ENCODE data around the gene RNASE9. TPM values are rescaled to one million over a fixed set of nuclear protein-coding genes. Genes with fewer than 3 reads are reported as not detected.

Gene RNASE9
- total and polyA plus RNA-seq, 9 of the 15 experiments (the other 6 are each of a cell fraction or from before 2014, with no cell fraction given), result not detected

DNA sequence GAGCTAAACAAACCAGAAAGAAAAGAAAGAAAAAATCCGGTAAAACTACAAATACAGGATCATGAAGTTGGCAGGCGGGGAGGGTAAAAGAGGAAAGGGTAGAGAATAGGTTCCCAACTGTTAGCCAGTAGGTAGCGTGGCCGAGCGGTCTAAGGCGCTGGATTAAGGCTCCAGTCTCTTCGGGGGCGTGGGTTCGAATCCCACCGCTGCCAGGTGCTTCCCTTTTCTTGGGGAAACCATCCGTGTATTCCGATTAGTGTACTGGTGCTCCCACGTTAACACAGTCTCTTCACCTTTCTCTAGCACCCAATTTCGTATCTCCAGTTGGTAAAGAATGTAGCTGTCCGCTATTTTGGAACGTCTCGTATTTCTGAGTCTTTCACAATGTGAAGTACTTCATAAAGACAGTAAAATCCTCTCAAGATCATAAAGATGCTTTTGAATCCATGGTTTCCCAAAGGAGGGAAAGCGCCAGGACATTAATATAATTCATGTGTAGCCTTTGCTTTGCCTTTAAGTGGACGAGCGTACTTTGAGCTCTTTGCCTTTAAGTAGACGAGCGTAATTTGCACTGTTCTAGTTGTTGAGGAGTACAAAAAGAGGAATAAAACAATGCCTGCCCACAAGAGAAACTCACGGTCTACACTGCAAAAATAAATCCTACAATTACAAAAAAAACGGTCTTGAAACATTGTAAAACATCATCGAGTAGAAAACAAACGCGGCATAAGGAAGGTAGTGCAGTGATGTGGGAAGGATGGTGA is 49.3 kb upstream of the RNASE9 start (continued):
- TF ChIP-seq, protein P1, sequence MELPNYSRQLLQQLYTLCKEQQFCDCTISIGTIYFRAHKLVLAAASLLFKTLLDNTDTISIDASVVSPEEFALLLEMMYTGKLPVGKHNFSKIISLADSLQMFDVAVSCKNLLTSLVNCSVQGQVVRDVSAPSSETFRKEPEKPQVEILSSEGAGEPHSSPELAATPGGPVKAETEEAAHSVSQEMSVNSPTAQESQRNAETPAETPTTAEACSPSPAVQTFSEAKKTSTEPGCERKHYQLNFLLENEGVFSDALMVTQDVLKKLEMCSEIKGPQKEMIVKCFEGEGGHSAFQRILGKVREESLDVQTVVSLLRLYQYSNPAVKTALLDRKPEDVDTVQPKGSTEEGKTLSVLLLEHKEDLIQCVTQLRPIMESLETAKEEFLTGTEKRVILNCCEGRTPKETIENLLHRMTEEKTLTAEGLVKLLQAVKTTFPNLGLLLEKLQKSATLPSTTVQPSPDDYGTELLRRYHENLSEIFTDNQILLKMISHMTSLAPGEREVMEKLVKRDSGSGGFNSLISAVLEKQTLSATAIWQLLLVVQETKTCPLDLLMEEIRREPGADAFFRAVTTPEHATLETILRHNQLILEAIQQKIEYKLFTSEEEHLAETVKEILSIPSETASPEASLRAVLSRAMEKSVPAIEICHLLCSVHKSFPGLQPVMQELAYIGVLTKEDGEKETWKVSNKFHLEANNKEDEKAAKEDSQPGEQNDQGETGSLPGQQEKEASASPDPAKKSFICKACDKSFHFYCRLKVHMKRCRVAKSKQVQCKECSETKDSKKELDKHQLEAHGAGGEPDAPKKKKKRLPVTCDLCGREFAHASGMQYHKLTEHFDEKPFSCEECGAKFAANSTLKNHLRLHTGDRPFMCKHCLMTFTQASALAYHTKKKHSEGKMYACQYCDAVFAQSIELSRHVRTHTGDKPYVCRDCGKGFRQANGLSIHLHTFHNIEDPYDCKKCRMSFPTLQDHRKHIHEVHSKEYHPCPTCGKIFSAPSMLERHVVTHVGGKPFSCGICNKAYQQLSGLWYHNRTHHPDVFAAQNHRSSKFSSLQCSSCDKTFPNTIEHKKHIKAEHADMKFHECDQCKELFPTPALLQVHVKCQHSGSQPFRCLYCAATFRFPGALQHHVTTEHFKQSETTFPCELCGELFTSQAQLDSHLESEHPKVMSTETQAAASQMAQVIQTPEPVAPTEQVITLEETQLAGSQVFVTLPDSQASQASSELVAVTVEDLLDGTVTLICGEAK (IDR thresholded peaks at IDR 0.05), result peak; percentile 81
- TF ChIP-seq, protein P1 (CRISPR knock-in tag; IDR thresholded peaks at IDR 0.05), result no peak
- TF ChIP-seq BRD9 (IDR thresholded peaks at IDR 0.05; ENCODE audit: low read depth, partially characterized antibody) (peak; percentile 96), ARNT (IDR thresholded peaks at IDR 0.05) (peak; percentile 46 to 61; a peak in 2 of 4 replicates), ZBTB8A (IDR thresholded peaks at IDR 0.05; ENCODE audit: partially characterized antibody) (peak; percentile 51), TOE1 (IDR thresholded peaks at IDR 0.05; ENCODE audit: borderline replicate concordance) (0 out of 2 replicates have a peak, but pooled peaks have one; percentile 13), TOE1 (CRISPR knock-in tag; IDR thresholded peaks at IDR 0.05; ENCODE audit: borderline replicate concordance, low read depth) (no peak), TEAD4 (IDR thresholded peaks at IDR 0.05; ENCODE audit: low read length) (peak; percentile 73), TEAD4 (CRISPR knock-in tag; IDR thresholded peaks at IDR 0.05; ENCODE audit: borderline replicate concordance) (no peak), CXXC5 (CRISPR knock-in tag; IDR thresholded peaks at IDR 0.05) (0 out of 2 replicates have a peak, but pooled peaks have one; percentile 15), TBP (optimal IDR thresholded peaks at IDR 0.05; ENCODE audit: low read depth, low read length) (peak; percentile 99), BDP1 (IDR thresholded peaks at IDR 0.05; ENCODE audit: insufficient read depth, insufficient read length) (peak; percentile 53), NCOA2 (IDR thresholded peaks at IDR 0.05; ENCODE audit: partially characterized antibody in 2 of 2) (peak in 1 of 2 experiments; percentile 51), RNF2 (IDR thresholded peaks at IDR 0.05) (peak; percentile 55; the same call in 1 of the 2 replicates), ZNF133 (CRISPR knock-in tag; IDR thresholded peaks at IDR 0.05) (no peak), U2AF2 (optimal IDR thresholded peaks at IDR 0.05; ENCODE audit: low read depth, low read length) (no peak), ZEB2 (IDR thresholded peaks at IDR 0.05) (peak; percentile 61)
- TF ChIP-seq, protein P2, sequence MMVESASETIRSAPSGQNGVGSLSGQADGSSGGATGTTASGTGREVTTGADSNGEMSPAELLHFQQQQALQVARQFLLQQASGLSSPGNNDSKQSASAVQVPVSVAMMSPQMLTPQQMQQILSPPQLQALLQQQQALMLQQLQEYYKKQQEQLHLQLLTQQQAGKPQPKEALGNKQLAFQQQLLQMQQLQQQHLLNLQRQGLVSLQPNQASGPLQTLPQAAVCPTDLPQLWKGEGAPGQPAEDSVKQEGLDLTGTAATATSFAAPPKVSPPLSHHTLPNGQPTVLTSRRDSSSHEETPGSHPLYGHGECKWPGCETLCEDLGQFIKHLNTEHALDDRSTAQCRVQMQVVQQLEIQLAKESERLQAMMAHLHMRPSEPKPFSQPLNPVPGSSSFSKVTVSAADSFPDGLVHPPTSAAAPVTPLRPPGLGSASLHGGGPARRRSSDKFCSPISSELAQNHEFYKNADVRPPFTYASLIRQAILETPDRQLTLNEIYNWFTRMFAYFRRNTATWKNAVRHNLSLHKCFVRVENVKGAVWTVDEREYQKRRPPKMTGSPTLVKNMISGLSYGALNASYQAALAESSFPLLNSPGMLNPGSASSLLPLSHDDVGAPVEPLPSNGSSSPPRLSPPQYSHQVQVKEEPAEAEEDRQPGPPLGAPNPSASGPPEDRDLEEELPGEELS (CRISPR knock-in tag; IDR thresholded peaks at IDR 0.05; ENCODE audit: borderline replicate concordance), result no peak
